HepG2 (cell line): ENCODE measurements around the gene KIAA0930. TPM values are rescaled to one million over a fixed set of nuclear protein-coding genes. Genes with fewer than 3 reads are reported as not detected.

Experiments
- FOXA1 ChIP-seq, 2 experiments: fragments of 450-650 bp in 1 of 2; sonication (generic) in 1 of 2; formaldehyde crosslinking in 1 of 2; IDR thresholded peaks; 2 replicates each; pipeline versions ENCODE4 v1.4.0 to v1.6.1; 2016 to 2020; ENCODE audit warnings: missing genetic modification reagents in 1 of 2
- FOXM1 ChIP-seq: sonication (generic); formaldehyde crosslinking; IDR thresholded peaks from 2 replicates; pipeline ENCODE4 v1.5.0; 2020; ENCODE audit warnings: missing genetic modification reagents
- GATAD1 ChIP-seq: IDR thresholded peaks from 2 replicates; pipeline ENCODE4 v1.6.1; 2016; ENCODE audit warnings: missing genetic modification reagents, missing compliant biosample characterization
- GRHL1 ChIP-seq: sonication (generic); formaldehyde crosslinking; conservative IDR thresholded peaks from 2 replicates; pipeline ENCODE4 v1.8.0; 2022; ENCODE audit warnings: missing genetic modification reagents
- NFE2L1 ChIP-seq: sonication (generic); formaldehyde crosslinking; IDR thresholded peaks from 2 replicates; pipeline ENCODE4 v1.4.0; 2020; ENCODE audit warnings: missing genetic modification reagents, mild to moderate bottlenecking, borderline replicate concordance
- NFKB2 ChIP-seq: sonication (generic); formaldehyde crosslinking; IDR thresholded peaks from 2 replicates; pipeline ENCODE4 v1.4.0; 2020; ENCODE audit warnings: missing genetic modification reagents, borderline replicate concordance
- PCBP1 ChIP-seq: fragments of 200-400 bp; formaldehyde crosslinking; IDR thresholded peaks from 2 replicates; pipeline ENCODE4 v1.6.1; 2017; ENCODE audit warnings: mild to moderate bottlenecking, low read depth, low read length, borderline replicate concordance
- PRDM4 ChIP-seq: sonication (generic); formaldehyde crosslinking; IDR thresholded peaks from 2 replicates; pipeline ENCODE4 v1.9.0; 2021; ENCODE audit warnings: missing genetic modification reagents, borderline replicate concordance
- RXRA ChIP-seq: sonication (generic); formaldehyde crosslinking; IDR thresholded peaks from 2 replicates; pipeline ENCODE4 v1.5.1; 2020; ENCODE audit warnings: missing genetic modification reagents
- SAP130 ChIP-seq: IDR thresholded peaks from 2 replicates; pipeline ENCODE4 v1.6.1; 2016; ENCODE audit warnings: low read depth
- YY1 ChIP-seq: IDR thresholded peaks from 2 replicates; pipeline ENCODE4 v1.6.1; 2011; ENCODE audit warnings: low read length, low read depth, moderate library complexity, mild to moderate bottlenecking; ENCODE audit not compliant: insufficient read depth, insufficient replicate concordance
- ZFX ChIP-seq: sonication (generic); formaldehyde crosslinking; IDR thresholded peaks from 2 replicates; pipeline ENCODE4 v1.4.0; 2020; ENCODE audit warnings: mild to moderate bottlenecking, low read depth, missing genetic modification reagents, moderate library complexity
- ZNF263 ChIP-seq: sonication (generic); formaldehyde crosslinking; IDR thresholded peaks from 2 replicates; pipeline ENCODE4 v1.4.0; 2020; ENCODE audit warnings: missing genetic modification reagents
- ZNF281 ChIP-seq: sonication (generic); formaldehyde crosslinking; IDR thresholded peaks from 2 replicates; pipeline ENCODE4 v1.4.0; 2020; ENCODE audit warnings: missing genetic modification reagents, borderline replicate concordance
- ZNF546 ChIP-seq: sonication (generic); formaldehyde crosslinking; conservative IDR thresholded peaks from 2 replicates; pipeline ENCODE4 v1.8.1; 2023; ENCODE audit warnings: mild to moderate bottlenecking, missing genetic modification reagents
- ZNF557 ChIP-seq: sonication (generic); formaldehyde crosslinking; IDR thresholded peaks from 2 replicates; pipeline ENCODE4 v1.4.0; 2020; ENCODE audit warnings: missing genetic modification reagents
- ZNF609 ChIP-seq: sonication (generic); formaldehyde crosslinking; IDR thresholded peaks from 2 replicates; pipeline ENCODE4 v1.4.0; 2020; ENCODE audit warnings: mild to moderate bottlenecking, missing genetic modification reagents, borderline replicate concordance
- polyA plus RNA-seq, 8 experiments: library from polyadenylated mRNA; depleted of rRNA in 3 of 8; stranded (reverse) in 7 of 8; unstranded in 1 of 8; fragments of >200 nt; fragmentation: Illumina TruSeq in 4 of 8; extraction: Trizol in 4 of 8; gene quantifications; 2 replicates each; pipeline versions ENCODE4 v1.2.1 to v1.2.3, GENCODE V29; 2011 to 2016; ENCODE audit warnings: low read depth in 4 of 8, missing spikeins in 1 of 8, mixed read lengths in 1 of 8; ENCODE audit not compliant: insufficient read depth in 1 of 8
- total RNA-seq, 5 experiments: library from RNA; depleted of rRNA; stranded (reverse); fragments of >200 nt; fragmentation: Illumina TruSeq; extraction: Trizol; gene quantifications; 2 replicates each; pipeline ENCODE4 v1.2.3, GENCODE V29; 2016; ENCODE audit warnings: low read depth in 1 of 5

KIAA0930 gene
- total and polyA plus RNA-seq, 2 of the 13 experiments (the other 11 are each of a cell fraction or from before 2014, with no cell fraction given) = 27.0 to 38.2 TPM

GRCh38 chr22:45272498-45272897 lies 31.8 kb upstream of the KIAA0930 start (continued):
- TF ChIP-seq FOXA1 (IDR thresholded peaks at IDR 0.05) = no peak
- 0 out of 2 replicates have a peak, but pooled peaks have one; percentile 4 for TF ChIP-seq FOXA1 (CRISPR knock-in tag; IDR thresholded peaks at IDR 0.05)
- peak; percentile 11; the same call in 1 of the 2 replicates for TF ChIP-seq ZNF609
- no peak for TF ChIP-seq GRHL1 (CRISPR knock-in tag)
- TF ChIP-seq ZNF557 (CRISPR knock-in tag) = no peak
- TF ChIP-seq NFKB2 (CRISPR knock-in tag) = no peak
- TF ChIP-seq ZNF546 (CRISPR knock-in tag) = no peak
- no peak for TF ChIP-seq YY1
- no peak for TF ChIP-seq FOXM1 (CRISPR knock-in tag)
- TF ChIP-seq PCBP1 = no peak
- peak; percentile 70 for TF ChIP-seq ZNF263 (CRISPR knock-in tag)
- TF ChIP-seq ZNF281 (CRISPR knock-in tag) = peak; percentile 47; the same call in 1 of the 2 replicates
- no peak for TF ChIP-seq NFE2L1
- peak; percentile 41; the same call in 1 of the 2 replicates for TF ChIP-seq GATAD1 (CRISPR knock-in tag)
- no peak for TF ChIP-seq PRDM4 (CRISPR knock-in tag)
- TF ChIP-seq SAP130 (CRISPR knock-in tag) = peak; percentile 26; the same call in 1 of the 2 replicates
- TF ChIP-seq RXRA = 0 out of 2 replicates have a peak, but pooled peaks have one; percentile 17
- peak; percentile 73 for TF ChIP-seq ZFX (CRISPR knock-in tag)
